Measurements from ENCODE around the gene RINL. TPM values are rescaled to one million over a fixed set of nuclear protein-coding genes. Genes with fewer than 3 reads are reported as not detected.
"Not testable (repeated sequence)": the region's sequence is repeated elsewhere in the genome, so short reads cannot be mapped to it uniquely, and the experiment has no call there.

RINL gene
- total and polyA plus RNA-seq, 5 donors, result 3.1 to 7.2 (median 3.8) TPM

GRCh38 chr19:38831142-38831605 is 46.9 kb downstream of the RINL start:
- H3K27me3 ChIP-seq (ENCODE audit: control insufficient read depth, insufficient read depth), result no peaks in the 10 kb centered on the region
- ATAC-seq (peak; percentile 59 to 63), DNase-seq (peak; percentile 74 to 87 (median 86))
- H3K4me1 ChIP-seq (ENCODE audit: control insufficient read depth, insufficient read depth, low read length), result peaks cover 10% of the 10 kb centered on the region
- intact Hi-C loops (cut with DNase I), result loop anchor here in 2 of 4 donors (10.0 kb wide), 1 partner anchor 186 kb away; the partner anchor contains the start of gene ACTN4 (in 2 of the 2)
- no peaks in the 10 kb centered on the region for H3K9me3 ChIP-seq (ENCODE audit: control insufficient read depth, low read length)
- H3K4me3 ChIP-seq (ENCODE audit: low read length), result peak overlapping the region; percentile 74
- peak overlapping the region; percentile 97 for H3K27ac ChIP-seq (ENCODE audit: low read length)
- WGBS, result 3% methylated on average over 16 of the region's 16 CpGs

GRCh38 chr19:38830039-38830733 is 47.9 kb downstream of the RINL start:
- peaks cover 10% of the 10 kb centered on the region for H3K4me1 ChIP-seq (ENCODE audit: control insufficient read depth, insufficient read depth, low read length)

GRCh38 chr19:38829203-38829602 is 48.9 kb downstream of the RINL start:
- H3K4me3 ChIP-seq (ENCODE audit: low read length); ATAC-seq; H3K27ac ChIP-seq (ENCODE audit: low read length); H3K9me3 ChIP-seq (ENCODE audit: control insufficient read depth, low read length); H3K27me3 ChIP-seq (ENCODE audit: control insufficient read depth, insufficient read depth); intact Hi-C loops (cut with DNase I): not testable (repeated sequence)
- H3K4me1 ChIP-seq (ENCODE audit: control insufficient read depth, insufficient read depth, low read length), result peaks cover 10% of the 10 kb centered on the region
- peak in 1 of 3 donors; percentile 15 for DNase-seq
- 94% methylated on average over 7 of the region's 7 CpGs for WGBS

More at GRCh38 chr19:38830039-38830733, 47.9 kb downstream of the RINL start:
- intact Hi-C loops (cut with DNase I), result loop anchor here in 2 of 4 donors (10.0 kb wide), 1 partner anchor 185 kb away; the partner anchor contains the start of gene ACTN4 (in 2 of the 2)
- no peak overlapping the region for H3K27ac ChIP-seq (ENCODE audit: low read length)
- no peak for ATAC-seq
- H3K9me3 ChIP-seq (ENCODE audit: control insufficient read depth, low read length), result no peaks in the 10 kb centered on the region
- H3K27me3 ChIP-seq (ENCODE audit: control insufficient read depth, insufficient read depth), result no peaks in the 10 kb centered on the region
- peak in 1 of 3 donors; percentile 4 for DNase-seq
- H3K4me3 ChIP-seq (ENCODE audit: low read length), result no peak overlapping the region
- 82% methylated on average over 4 of the region's 4 CpGs for WGBS

GRCh38 chr19:38826856-38827551 is 51.1 kb downstream of the RINL start:
- Histone ChIP-seq H3K27me3 (ENCODE audit: control insufficient read depth, insufficient read depth) (no peaks in the 10 kb centered on the region), H3K27ac (ENCODE audit: low read length) (no peak overlapping the region), H3K4me3 (ENCODE audit: low read length) (no peak overlapping the region), H3K9me3 (ENCODE audit: control insufficient read depth, low read length) (no peaks in the 10 kb centered on the region), H3K4me1 (ENCODE audit: control insufficient read depth, insufficient read depth, low read length) (peaks cover 6% of the 10 kb centered on the region)
- ATAC-seq (no peak), DNase-seq (peak in 1 of 3 donors; percentile 5)
- intact Hi-C loops (cut with DNase I), result no loop called here
- WGBS, result 60% methylated on average over 6 of the region's 6 CpGs

GRCh38 chr19:38825936-38826335 is 52.1 kb downstream of the RINL start:
- H3K27me3 ChIP-seq (ENCODE audit: control insufficient read depth, insufficient read depth); H3K9me3 ChIP-seq (ENCODE audit: control insufficient read depth, low read length); H3K4me3 ChIP-seq (ENCODE audit: low read length); DNase-seq; ATAC-seq; H3K27ac ChIP-seq (ENCODE audit: low read length); H3K4me1 ChIP-seq (ENCODE audit: control insufficient read depth, insufficient read depth, low read length); intact Hi-C loops (cut with DNase I): not testable (repeated sequence)
- 72% methylated on average over 7 of the region's 7 CpGs for WGBS

GRCh38 chr19:38821230-38821825 is 56.7 kb downstream of the RINL start:
- H3K27me3 ChIP-seq (ENCODE audit: control insufficient read depth, insufficient read depth); intact Hi-C loops (cut with DNase I); H3K27ac ChIP-seq (ENCODE audit: low read length); H3K4me1 ChIP-seq (ENCODE audit: control insufficient read depth, insufficient read depth, low read length); H3K9me3 ChIP-seq (ENCODE audit: control insufficient read depth, low read length); H3K4me3 ChIP-seq (ENCODE audit: low read length): not testable (repeated sequence)
- ATAC-seq (peak in 1 of 2 donors; percentile 27), DNase-seq (peak in 1 of 3 donors; percentile 60)
- WGBS, result 97% methylated on average over 29 of the region's 29 CpGs

GRCh38 chr19:38819231-38819920 is 58.7 kb downstream of the RINL start:
- ATAC-seq (peak; percentile 47 to 58), DNase-seq (no peak)
- H3K4me1 ChIP-seq (ENCODE audit: control insufficient read depth, insufficient read depth, low read length), result peaks cover 5% of the 10 kb centered on the region
- H3K4me3 ChIP-seq (ENCODE audit: low read length), result no peak overlapping the region
- intact Hi-C loops (cut with DNase I), result no loop called here
- H3K27ac ChIP-seq (ENCODE audit: low read length), result no peak overlapping the region
- H3K9me3 ChIP-seq (ENCODE audit: control insufficient read depth, low read length), result no peaks in the 10 kb centered on the region
- WGBS, result 69% methylated on average over 13 of the region's 13 CpGs
- H3K27me3 ChIP-seq (ENCODE audit: control insufficient read depth, insufficient read depth), result no peaks in the 10 kb centered on the region

Other genes starting within 250 kb of the RINL start
- gene ACTN4, start 230.6 kb downstream of the RINL start, total RNA-seq, result 100 to 1,000 TPM; 116 to 226 (median 122) TPM
- 87.4 TPM for gene ACTN4, start 230.6 kb downstream of the RINL start, polyA plus RNA-seq
- under 1 TPM; 0.22 to 0.85 (median 0.54) TPM for gene CAPN12, start 133.8 kb downstream of the RINL start, total RNA-seq
- gene CAPN12, start 133.8 kb downstream of the RINL start, polyA plus RNA-seq, result 0.91 TPM
- gene LGALS7, start 104.8 kb downstream of the RINL start, total RNA-seq, result 1 to 10 TPM in 1 of 4 donors, under 1 TPM in 1, not detected in 2; 0.79 to 1.1 TPM
- gene LGALS7, start 104.8 kb downstream of the RINL start, polyA plus RNA-seq, result not detected
- not detected for gene LGALS7B, start 89.1 kb downstream of the RINL start, total RNA-seq
- 0.70 TPM for gene LGALS7B, start 89.1 kb downstream of the RINL start, polyA plus RNA-seq
- 1 to 10 TPM in 2 of 4 donors, under 1 TPM in 2; 0.56 to 1.2 (median 0.85) TPM for gene LGALS4, start 65.3 kb downstream of the RINL start, total RNA-seq
- 0.45 TPM for gene LGALS4, start 65.3 kb downstream of the RINL start, polyA plus RNA-seq
- gene ECH1, start 46.5 kb downstream of the RINL start, total RNA-seq, result 100 to 1,000 TPM; 403 to 585 (median 523) TPM
- gene ECH1, start 46.5 kb downstream of the RINL start, polyA plus RNA-seq, result 1,015 TPM
- 100 to 1,000 TPM; 146 to 206 (median 178) TPM for gene HNRNPL, start 28.3 kb downstream of the RINL start, total RNA-seq
- gene HNRNPL, start 28.3 kb downstream of the RINL start, polyA plus RNA-seq, result 131 TPM
- gene SIRT2, start 21.3 kb upstream of the RINL start, total RNA-seq, result 10 to 100 TPM; 57.6 to 75.9 (median 60.3) TPM
- 96.5 TPM for gene SIRT2, start 21.3 kb upstream of the RINL start, polyA plus RNA-seq
- 10 to 100 TPM; 16.0 to 20.6 (median 18.6) TPM for gene NFKBIB, start 21.7 kb upstream of the RINL start, total RNA-seq
- gene NFKBIB, start 21.7 kb upstream of the RINL start, polyA plus RNA-seq, result 28.9 TPM
- gene CCER2, start 33.9 kb upstream of the RINL start, total RNA-seq, result under 1 TPM in 2 of 4 donors, not detected in 2; 0.29 to 0.33 TPM
- 0.14 TPM for gene CCER2, start 33.9 kb upstream of the RINL start, polyA plus RNA-seq
- 10 to 100 TPM; 15.5 to 20.3 (median 16.4) TPM for gene SARS2, start 52.5 kb upstream of the RINL start, total RNA-seq
- gene SARS2, start 52.5 kb upstream of the RINL start, polyA plus RNA-seq, result 18.5 TPM
- gene MRPS12, start 52.7 kb upstream of the RINL start, total RNA-seq, result 10 to 100 TPM; 49.9 to 68.7 (median 56.7) TPM
- 80.5 TPM for gene MRPS12, start 52.7 kb upstream of the RINL start, polyA plus RNA-seq
- 10 to 100 TPM in 3 of 4 donors, 1 to 10 TPM in 1; 8.5 to 12.9 (median 11.7) TPM for gene FBXO17, start 97.5 kb upstream of the RINL start, total RNA-seq
- gene FBXO17, start 97.5 kb upstream of the RINL start, polyA plus RNA-seq, result 8.2 TPM
- gene FBXO27, start 154.3 kb upstream of the RINL start, total RNA-seq, result 10 to 100 TPM; 18.4 to 26.4 (median 20.2) TPM
- 10.9 TPM for gene FBXO27, start 154.3 kb upstream of the RINL start, polyA plus RNA-seq
- not detected for gene ACP7, start 206.1 kb upstream of the RINL start, total RNA-seq
- gene ACP7, start 206.1 kb upstream of the RINL start, polyA plus RNA-seq, result not detected
- 10 to 100 TPM; 19.9 to 24.4 (median 21.7) TPM for gene PAK4, start 247.5 kb upstream of the RINL start, total RNA-seq
- 15.1 TPM for gene PAK4, start 247.5 kb upstream of the RINL start, polyA plus RNA-seq